Lung (tissue), 12 donors: ENCODE measurements around the gene MYRFL. TPM values are rescaled to one million over a fixed set of nuclear protein-coding genes. Genes with fewer than 3 reads are reported as not detected.
A peak's percentile ranks its signal among the peaks of the same experiment; 100 is the strongest.

Source experiments
- ATAC-seq: fragments of 200-7000 bp; cut with Tn5 transposase; one replicate; pipeline ENCODE4 v1.9.1; 2020; ENCODE audit warnings: moderate number of reproducible peaks; ENCODE audit not compliant: insufficient read depth, low FRiP score
- DNase-seq, 3 donors: peaks; one replicate each; pipeline ENCODE4 v3.0.0-alpha.2; 2013 to 2017
- H3K27ac ChIP-seq, 2 donors: one replicate each; pipeline ENCODE4 v1.5.1; 2013; ENCODE audit warnings: mild to moderate bottlenecking in 2 of 2, moderate library complexity in 2 of 2, control low read depth in 1 of 2, inconsistent platforms in 1 of 2, low read depth in 1 of 2, low read length in 1 of 2
- H3K27me3 ChIP-seq, 3 donors: one replicate each; pipeline ENCODE4 v1.5.1; 2013; ENCODE audit warnings: low read length in 2 of 3; ENCODE audit not compliant: control insufficient read depth in 3 of 3, insufficient read depth in 3 of 3
- H3K36me3 ChIP-seq, 4 donors: one replicate each; pipeline ENCODE4 v1.5.1; 2013; ENCODE audit warnings: low read length in 4 of 4, mild to moderate bottlenecking in 1 of 4, moderate library complexity in 1 of 4; ENCODE audit not compliant: control insufficient read depth in 4 of 4, insufficient read depth in 4 of 4
- H3K4me1 ChIP-seq, 5 donors: one replicate each; pipeline ENCODE4 v1.5.1; 2013; ENCODE audit warnings: low read length in 5 of 5, mild to moderate bottlenecking in 2 of 5, moderate library complexity in 1 of 5; ENCODE audit not compliant: control insufficient read depth in 5 of 5, insufficient read depth in 5 of 5
- H3K4me3 ChIP-seq: one replicate; pipeline ENCODE4 v1.5.1; 2013; ENCODE audit warnings: mild to moderate bottlenecking, control low read depth, moderate library complexity
- H3K9ac ChIP-seq, 2 donors: one replicate each; pipeline ENCODE4 v1.5.1; 2013; ENCODE audit warnings: low read length in 2 of 2, control low read depth in 1 of 2; ENCODE audit not compliant: insufficient read depth in 1 of 2
- H3K9me3 ChIP-seq, 4 donors: one replicate each; pipeline ENCODE4 v1.5.1; 2013; ENCODE audit warnings: low read length in 3 of 4, mild to moderate bottlenecking in 1 of 4, moderate library complexity in 1 of 4; ENCODE audit not compliant: control insufficient read depth in 4 of 4, insufficient read depth in 3 of 4
- WGBS, 2 donors: extraction: QIAGEN DNeasy Blood & Tissue Kit; methylation state at CpG; one replicate each; pipeline ENCODE4 v1.1.7; 2013; 5-methylcytosine and 5-hydroxymethylcytosine counted together
- polyA plus RNA-seq, 2 donors: library from polyadenylated mRNA; stranded (reverse); fragments of 200-250 nt; gene quantifications; one replicate each; pipeline ENCODE4 v1.2.1, GENCODE V29; 2013
- total RNA-seq, 2 donors: library from RNA; depleted of rRNA in 1 of 2; stranded (reverse); fragments of >200 nt in 1 of 2; gene quantifications; one replicate each; pipeline ENCODE4 v1.2.1, GENCODE V29; 2014 to 2021
- TF ChIP-seq, protein P1 (sequence below): IDR thresholded peaks from 2 replicates; pipeline ENCODE4 v1.5.1; 2012; ENCODE audit warnings: mild to moderate bottlenecking; ENCODE audit errors: control extremely low read depth, extremely low read depth
- donor health status: control.
- donor health status: control.
- donor health status: Bipolar disorder and iron deficiency.
- donor health status: healthy.
- donor health status: DM: yes; HTN: yes; CAD: no.

The MYRFL gene
- total and polyA plus RNA-seq, 4 donors: 0.03 to 1.9 (median 0.15) TPM

DNA sequence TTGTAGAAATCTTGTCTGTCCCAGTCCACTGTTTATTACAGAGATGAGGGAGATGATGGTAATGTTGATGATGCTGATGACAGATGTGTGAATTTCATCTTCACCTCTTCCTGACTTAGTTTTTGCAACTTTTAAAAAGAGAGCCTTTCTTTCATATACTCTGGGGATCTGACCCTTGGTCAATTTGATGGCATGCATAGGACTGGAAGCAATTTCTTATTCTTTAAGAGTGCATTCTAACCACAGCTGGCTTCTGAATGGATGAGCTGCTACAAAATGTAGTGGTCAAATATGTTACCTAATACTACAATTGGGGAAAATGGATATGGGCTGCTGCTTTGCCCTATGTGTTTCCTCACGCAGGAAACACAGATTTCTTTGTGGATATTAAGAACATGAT is 80.8 kb downstream of the MYRFL start:
- Histone ChIP-seq H3K4me1 (peaks cover 0 to 8% (median 4%) of the 10 kb centered on the region in 5 donors), H3K9ac (no peak overlapping the region), H3K36me3 (no peaks in the 10 kb centered on the region), H3K27me3 (no peaks in the 10 kb centered on the region), H3K27ac (no peak overlapping the region), H3K4me3 (no peak overlapping the region), H3K9me3 (no peaks in the 10 kb centered on the region)
- DNase-seq (no peak), ATAC-seq (no peak)
- WGBS, 2 donors: 92 to 100% methylated on average over 1 of the region's 1 CpG
- TF ChIP-seq, protein P1, sequence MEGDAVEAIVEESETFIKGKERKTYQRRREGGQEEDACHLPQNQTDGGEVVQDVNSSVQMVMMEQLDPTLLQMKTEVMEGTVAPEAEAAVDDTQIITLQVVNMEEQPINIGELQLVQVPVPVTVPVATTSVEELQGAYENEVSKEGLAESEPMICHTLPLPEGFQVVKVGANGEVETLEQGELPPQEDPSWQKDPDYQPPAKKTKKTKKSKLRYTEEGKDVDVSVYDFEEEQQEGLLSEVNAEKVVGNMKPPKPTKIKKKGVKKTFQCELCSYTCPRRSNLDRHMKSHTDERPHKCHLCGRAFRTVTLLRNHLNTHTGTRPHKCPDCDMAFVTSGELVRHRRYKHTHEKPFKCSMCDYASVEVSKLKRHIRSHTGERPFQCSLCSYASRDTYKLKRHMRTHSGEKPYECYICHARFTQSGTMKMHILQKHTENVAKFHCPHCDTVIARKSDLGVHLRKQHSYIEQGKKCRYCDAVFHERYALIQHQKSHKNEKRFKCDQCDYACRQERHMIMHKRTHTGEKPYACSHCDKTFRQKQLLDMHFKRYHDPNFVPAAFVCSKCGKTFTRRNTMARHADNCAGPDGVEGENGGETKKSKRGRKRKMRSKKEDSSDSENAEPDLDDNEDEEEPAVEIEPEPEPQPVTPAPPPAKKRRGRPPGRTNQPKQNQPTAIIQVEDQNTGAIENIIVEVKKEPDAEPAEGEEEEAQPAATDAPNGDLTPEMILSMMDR: no peak

DNA sequence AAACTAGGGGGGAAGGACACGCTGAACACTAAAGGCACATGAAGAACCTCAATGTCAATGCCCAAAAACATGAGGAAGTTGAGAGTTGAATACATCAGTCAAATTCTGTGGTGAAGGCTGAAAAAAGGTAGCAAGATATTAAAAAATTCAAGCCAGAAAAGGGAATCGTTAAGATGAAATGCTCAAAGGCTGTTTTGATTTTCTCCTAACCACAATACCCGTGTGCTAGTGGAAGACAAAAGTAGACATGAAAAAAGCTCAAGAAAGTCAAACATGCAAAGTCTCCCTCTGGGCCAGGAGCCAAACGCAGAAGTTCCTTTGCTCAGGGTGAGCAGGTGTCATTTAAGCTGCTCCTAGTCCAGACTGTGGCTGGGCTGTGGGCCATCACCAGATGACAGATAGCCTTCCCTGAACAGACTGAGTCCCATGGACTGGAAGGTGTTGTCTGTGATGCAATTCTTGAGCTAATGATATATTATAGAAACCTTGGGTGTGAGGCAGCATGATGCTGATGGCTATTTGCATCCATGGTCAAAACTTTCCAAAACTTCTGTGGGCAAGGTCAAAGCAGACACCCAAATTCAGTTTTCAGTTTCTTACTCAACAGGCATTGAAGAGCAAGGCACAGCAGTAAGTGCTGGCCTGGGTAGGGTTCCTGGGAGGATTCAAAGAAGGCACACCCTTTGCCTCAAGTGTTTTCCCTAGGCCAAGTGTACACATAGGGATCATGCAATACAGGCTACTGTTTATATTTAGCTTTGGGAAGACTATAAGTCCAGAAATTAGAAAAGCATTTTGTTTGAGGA is 81.6 kb downstream of the MYRFL start:
- Histone ChIP-seq H3K27ac (no peak overlapping the region), H3K4me1 (peaks cover 0 to 8% (median 4%) of the 10 kb centered on the region in 5 donors), H3K36me3 (no peaks in the 10 kb centered on the region), H3K27me3 (no peaks in the 10 kb centered on the region), H3K9me3 (no peaks in the 10 kb centered on the region), H3K9ac (no peak overlapping the region), H3K4me3 (no peak overlapping the region)
- TF ChIP-seq, protein P1: no peak
- ATAC-seq (no peak), DNase-seq (no peak)
- 64 to 68% methylated on average over 4 of the region's 4 CpGs for WGBS, 2 donors

DNA sequence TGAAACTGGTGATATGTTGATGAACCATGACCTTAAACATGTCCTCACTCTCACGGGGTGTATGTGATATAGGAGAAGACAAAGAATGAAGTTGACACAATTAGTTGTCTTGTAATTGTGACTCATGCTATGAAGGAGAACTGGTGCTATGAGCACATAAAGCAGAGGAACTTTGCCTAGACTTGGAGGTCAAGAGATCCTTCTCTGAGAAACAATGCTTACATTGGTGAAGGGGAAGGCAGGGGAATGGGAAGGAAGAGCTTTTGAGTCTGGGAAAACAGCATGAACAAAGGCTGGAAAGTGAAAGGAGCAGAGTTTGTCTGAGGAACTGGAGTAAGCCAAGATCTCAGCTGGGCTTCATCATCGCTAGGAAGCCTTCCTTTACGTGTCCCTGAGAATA is 83.2 kb downstream of the MYRFL start:
- Histone ChIP-seq H3K27me3 (no peaks in the 10 kb centered on the region), H3K36me3 (no peaks in the 10 kb centered on the region), H3K9ac (no peak overlapping the region), H3K9me3 (no peaks in the 10 kb centered on the region), H3K4me3 (no peak overlapping the region), H3K27ac (no peak overlapping the region), H3K4me1 (peaks cover 0 to 8% (median 4%) of the 10 kb centered on the region in 5 donors)
- TF ChIP-seq, protein P1: no peak
- DNase-seq (no peak), ATAC-seq (peak; percentile 34)
- whole genome bisulfite sequencing, 2 donors: 49 to 63% methylated on average over 3 of the region's 3 CpGs
